ENCODE data around the gene BEND3. TPM values are rescaled to one million over a fixed set of nuclear protein-coding genes. Genes with fewer than 3 reads are reported as not detected.
"Not testable (repeated sequence)": the region's sequence is repeated elsewhere in the genome, so short reads cannot be mapped to it uniquely, and the experiment has no call there.

Gene BEND3
- total RNA-seq, 2 donors from 2014 or later = 1.5 to 1.8 TPM

DNA sequence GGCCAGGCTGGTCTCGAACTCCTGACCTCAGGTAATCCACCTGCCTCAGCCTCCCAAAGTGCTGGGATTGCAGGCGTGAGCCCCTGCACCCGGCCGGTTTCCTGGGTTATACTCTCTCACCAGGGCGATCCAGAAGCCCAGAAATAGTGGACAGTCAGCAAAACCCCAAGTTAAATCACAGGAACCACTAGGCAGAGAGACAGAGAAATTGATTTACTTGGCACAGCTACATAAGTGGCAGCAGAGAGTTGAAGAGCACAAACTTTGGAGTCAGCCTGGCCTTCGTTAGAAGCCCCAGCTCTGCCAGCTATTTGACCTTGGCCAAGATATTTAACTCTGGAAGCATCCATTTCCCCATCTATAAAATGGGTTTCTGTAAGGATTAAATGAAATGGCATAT, 54.6 kb downstream of the BEND3 start:
- intact Hi-C loops (cut with DNase I) = no loop called here

DNA sequence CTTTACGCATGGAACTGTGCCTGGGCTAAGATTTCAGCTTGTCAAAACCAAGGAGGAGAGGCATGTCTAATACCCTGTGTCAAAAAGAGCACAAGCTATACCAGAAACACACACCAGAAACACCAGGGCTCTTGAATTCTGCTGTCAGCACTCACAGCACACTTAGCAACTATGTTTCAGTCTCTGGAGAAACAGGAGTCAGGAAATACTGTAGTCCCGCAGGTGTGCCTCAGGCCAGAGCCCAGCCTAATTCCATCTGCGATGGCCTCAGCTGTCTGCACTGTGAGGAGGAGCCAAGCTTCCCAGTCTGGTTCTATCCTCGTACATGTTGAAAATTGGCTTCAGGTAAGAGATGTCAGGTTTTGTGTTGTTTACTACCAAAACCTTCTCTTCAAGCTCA, 55.7 kb downstream of the BEND3 start:
- intact Hi-C loops (cut with DNase I) = no loop called here
- DNase-seq (ENCODE audit: low spot score) = no peak

More for the DNA sequence above, 54.6 kb downstream of the BEND3 start:
- peak; percentile 11 for DNase-seq (ENCODE audit: low spot score)

- no peak for DNase-seq (ENCODE audit: low spot score)
- intact Hi-C loops (cut with DNase I) = no loop called here
Measured at GRCh38 chr6:107057679-107058078, 57.6 kb downstream of the BEND3 start.

- DNase-seq (ENCODE audit: low spot score) = no peak
- intact Hi-C loops (cut with DNase I) = no loop called here
Measured at GRCh38 chr6:107056796-107057195, 58.5 kb downstream of the BEND3 start.

DNA sequence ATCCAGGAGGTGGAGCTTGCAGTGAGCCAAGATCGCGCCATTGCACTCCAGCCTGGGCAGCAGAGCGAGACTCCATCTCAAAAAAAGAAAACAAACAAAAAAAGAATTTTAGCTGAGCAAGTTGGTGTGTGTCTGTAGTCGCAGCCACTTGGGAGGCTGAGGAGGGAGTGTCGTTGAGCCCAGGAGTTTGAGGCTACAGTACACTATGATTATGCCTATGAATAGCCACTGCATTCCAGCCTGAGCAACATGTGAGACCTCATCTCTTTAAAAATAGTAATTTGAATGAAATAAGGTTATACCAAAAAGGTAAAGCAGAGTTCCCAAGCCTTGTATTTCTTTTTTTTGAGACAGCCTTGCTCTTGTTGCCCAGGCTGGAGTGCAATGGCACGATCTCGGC, 67.5 kb downstream of the BEND3 start:
- DNase-seq (ENCODE audit: low spot score) = no peak
- intact Hi-C loops (cut with DNase I) = no loop called here

- intact Hi-C loops (cut with DNase I) = no loop called here
- no peak for DNase-seq (ENCODE audit: low spot score)
Measured at GRCh38 chr6:107045826-107046675, 69.3 kb downstream of the BEND3 start.

DNA sequence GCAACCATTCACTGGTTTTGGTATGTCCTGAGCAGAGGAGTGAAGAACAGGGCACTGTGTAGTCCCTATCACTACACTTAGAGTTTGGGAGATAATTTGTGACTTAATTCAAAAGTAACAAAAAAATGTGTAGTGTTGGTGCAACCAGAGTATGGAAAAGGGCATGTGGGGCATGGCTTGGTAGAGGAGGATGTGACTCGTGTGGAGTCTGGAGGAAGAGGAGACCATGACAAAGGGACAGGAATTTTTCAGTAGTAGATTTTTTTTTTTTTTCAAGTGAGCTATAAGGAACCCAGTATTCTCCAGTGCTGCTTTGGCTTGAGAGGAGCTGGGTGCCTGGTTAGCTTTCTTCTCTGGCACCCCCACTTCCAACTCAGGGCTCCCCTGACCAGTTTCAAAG, 82.2 kb downstream of the BEND3 start:
- intact Hi-C loops (cut with DNase I) = no loop called here
- no peak for DNase-seq (ENCODE audit: low spot score)

DNA sequence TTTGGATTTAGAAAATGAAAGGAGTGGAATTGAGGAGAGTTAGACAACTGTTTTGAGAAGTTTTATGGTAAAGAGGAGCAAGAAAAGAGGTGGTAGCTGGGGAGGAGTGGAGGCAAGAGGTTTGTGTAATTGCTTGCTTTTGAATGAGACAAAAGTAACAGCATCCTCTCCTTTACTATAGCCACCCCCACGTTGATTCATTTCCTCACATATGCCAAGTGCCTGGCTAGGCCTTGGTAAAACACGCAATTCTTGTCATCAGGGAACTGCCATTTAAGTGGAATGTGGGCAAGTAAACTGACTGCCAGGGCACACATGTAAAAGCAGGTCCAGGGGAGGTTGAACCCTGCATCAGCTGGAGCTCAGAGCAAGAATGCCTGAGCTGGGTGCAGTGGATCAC, 83.3 kb downstream of the BEND3 start:
- no peak for DNase-seq (ENCODE audit: low spot score)
- intact Hi-C loops (cut with DNase I) = no loop called here

DNA sequence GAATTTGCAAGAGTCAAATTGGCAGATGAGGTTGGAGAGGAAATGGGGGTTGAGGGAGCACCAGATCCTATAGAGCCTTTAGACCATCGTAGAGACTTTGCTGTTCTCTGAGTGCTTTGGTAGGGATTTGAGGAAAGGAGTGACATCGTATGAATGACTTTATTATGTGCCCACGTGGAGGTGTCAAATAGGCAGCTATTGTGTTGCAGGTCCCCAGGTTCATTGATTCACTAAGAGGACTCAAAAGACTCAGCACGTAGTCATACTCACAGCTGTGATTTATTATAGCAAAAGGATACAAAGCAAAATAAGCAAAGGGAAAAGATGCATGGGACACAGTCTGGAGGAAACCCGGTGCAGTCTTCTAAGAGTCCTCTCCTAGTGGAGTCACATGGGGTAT, 85.2 kb downstream of the BEND3 start:
- intact Hi-C loops (cut with DNase I) = no loop called here

DNA sequence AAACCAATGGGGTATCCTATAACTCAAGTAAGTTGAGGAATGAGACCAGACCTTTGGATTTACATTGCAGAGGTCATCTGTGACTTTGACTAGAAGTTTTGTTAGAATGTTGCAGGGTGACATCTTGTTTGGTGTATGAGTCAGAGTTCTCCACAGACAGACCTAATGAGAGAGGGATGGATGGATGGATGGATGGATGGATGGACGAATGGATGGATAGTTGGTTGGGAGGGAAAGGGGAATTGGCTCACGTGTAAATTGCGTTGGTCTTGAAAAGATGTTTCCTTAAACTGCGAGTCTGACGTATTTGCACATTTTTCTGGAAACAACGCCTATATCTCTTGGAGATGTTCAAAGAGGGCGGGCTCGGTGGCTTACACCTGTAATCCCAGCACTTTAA, 88.3 kb downstream of the BEND3 start:
- no peak for DNase-seq (ENCODE audit: low spot score)
- intact Hi-C loops (cut with DNase I) = no loop called here

More for the DNA sequence above, 85.2 kb downstream of the BEND3 start:
- no peak for DNase-seq (ENCODE audit: low spot score)

GRCh38 chr6:107021446-107022185, 93.7 kb downstream of the BEND3 start:
- no peak for DNase-seq (ENCODE audit: low spot score)
- intact Hi-C loops (cut with DNase I) = no loop called here

GRCh38 chr6:107020239-107020638, 95.1 kb downstream of the BEND3 start:
- intact Hi-C loops (cut with DNase I) = no loop called here
- DNase-seq (ENCODE audit: low spot score) = no peak

DNA sequence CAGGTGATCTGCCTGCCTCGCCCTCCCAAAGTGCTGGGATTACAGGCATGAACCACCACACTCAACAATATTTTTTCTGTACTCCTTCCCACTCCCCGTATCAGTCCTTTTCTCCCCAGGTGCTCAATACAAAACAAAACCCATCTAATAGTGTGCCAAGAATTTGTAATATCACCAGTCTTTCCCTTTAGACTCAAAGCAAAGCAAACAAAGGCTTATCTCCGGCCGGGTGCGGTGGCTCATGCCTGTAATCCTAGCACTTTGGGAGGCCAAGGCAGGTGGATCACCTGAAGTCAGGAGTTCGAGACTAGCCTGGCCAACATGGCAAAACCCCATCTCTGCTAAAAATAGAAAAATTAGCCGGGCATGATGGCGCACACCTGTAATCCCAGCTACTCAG, 95.7 kb downstream of the BEND3 start:
- intact Hi-C loops (cut with DNase I); DNase-seq (ENCODE audit: low spot score): not testable (repeated sequence)

GRCh38 chr6:107019047-107019446, 96.3 kb downstream of the BEND3 start:
- intact Hi-C loops (cut with DNase I) = no loop called here
- DNase-seq (ENCODE audit: low spot score) = no peak

Other genes starting within 250 kb of the BEND3 start
- 1 to 10 TPM; 3.0 to 7.1 TPM for gene CD24, start 140.8 kb downstream of the BEND3 start, total RNA-seq
- 10 to 100 TPM; 12.8 to 16.0 TPM for gene MTRES1, start 87.3 kb downstream of the BEND3 start, total RNA-seq

All from posterior vena cava (tissue), 2 donors.